OCI-LY1 (cell line): ENCODE measurements around the gene CTDNEP1.

Source experiments
- CTCF ChIP-seq: fragments of 200-600 bp; sonication (generic), shearing (Covaris generic); IDR thresholded peaks from 2 replicates; pipeline ENCODE4 v1.5.1; 2017; ENCODE audit warnings: mild to moderate bottlenecking, antibody characterized with exemption, low read length, moderate library complexity, mixed read lengths
- EZH2 ChIP-seq: fragments of 200-600 bp; sonication (generic), shearing (Covaris generic); IDR thresholded peaks from 2 replicates; pipeline ENCODE4 v1.8.0; 2017; ENCODE audit warnings: borderline replicate concordance, mixed run types, mild to moderate bottlenecking, antibody characterized with exemption, low read length, moderate library complexity, mixed read lengths

DNA sequence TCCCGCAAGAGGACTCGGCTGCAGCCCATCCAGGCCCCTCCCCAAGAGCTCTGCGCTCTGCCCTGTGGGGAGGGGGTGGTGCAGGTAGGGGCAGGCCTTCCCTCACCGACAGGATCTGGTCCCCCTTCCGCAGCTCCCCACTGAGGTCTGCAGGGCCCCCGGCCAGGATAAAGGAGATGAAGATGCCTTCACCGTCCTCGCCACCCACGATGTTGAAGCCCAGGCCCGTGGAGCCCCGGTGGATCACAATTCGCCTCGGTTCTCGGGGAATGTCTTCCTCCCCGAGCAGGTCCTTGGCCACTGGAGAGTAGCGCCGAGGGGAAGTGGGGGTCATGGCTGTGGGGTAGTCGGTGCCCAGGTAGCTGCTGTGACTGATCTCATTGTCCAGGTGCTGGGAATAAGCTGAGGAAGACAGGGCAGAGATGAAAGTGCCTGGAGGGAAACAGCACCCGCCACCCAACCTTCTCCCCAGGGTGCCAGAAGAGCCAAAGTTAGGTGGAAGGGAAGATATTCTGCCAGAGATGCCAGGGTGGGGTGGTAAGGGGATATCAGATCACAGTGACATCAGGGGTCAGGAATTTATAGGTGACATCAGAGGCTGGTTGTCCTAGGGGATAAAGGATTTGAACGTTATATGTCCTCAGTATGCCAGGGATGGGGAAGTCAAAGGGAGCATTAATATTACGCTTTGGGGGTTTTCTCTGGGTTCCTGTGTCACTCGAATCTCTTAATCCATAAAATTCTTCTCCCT lies 54.7 kb downstream of the CTDNEP1 start:
- TF ChIP-seq EZH2: no peak
- no peak for TF ChIP-seq CTCF
